GM12891 (cell line): Measurements from ENCODE around the gene AFAP1.

Source experiments
- POLR2A ChIP-seq: IDR thresholded peaks from 2 replicates; pipeline ENCODE4 v1.6.1; 2011; ENCODE audit warnings: low read depth, low read length, control low read depth
- POLR2AphosphoS5 ChIP-seq: IDR thresholded peaks from 2 replicates; pipeline ENCODE4 v1.6.1; 2011; ENCODE audit warnings: low read depth, low read length, control low read depth
- TAF1 ChIP-seq: IDR thresholded peaks from 2 replicates; pipeline ENCODE4 v1.6.1; 2011; ENCODE audit warnings: low read depth, low read length, control low read depth

DNA sequence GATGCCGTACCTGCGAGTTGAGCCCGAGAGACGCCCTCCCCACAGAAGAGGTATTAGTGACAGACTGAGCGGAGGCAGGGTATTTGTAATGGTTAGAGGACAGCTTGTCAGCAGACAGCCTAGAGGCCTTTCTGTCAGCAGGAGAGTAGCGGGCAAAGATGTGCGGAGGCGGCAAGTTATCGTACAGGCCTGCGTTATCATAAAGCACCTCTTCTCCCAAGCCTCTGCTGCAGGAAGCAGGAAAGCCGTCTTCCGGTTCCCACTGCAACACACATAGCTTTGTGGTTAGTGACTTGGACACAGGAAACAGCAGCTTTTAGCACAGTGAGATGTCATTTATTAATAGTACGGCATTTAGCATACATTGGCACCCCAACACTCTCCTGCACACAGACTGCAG lies 158.3 kb downstream of the AFAP1 start:
- no peak for TF ChIP-seq TAF1
- TF ChIP-seq POLR2A, result no peak
- TF ChIP-seq POLR2AphosphoS5, result no peak
